KMS-11 (cell line): ENCODE data around the gene ARHGAP4.

Experiments used
- H2AFZ ChIP-seq: fragments of 200-600 bp; sonication (generic); 2 replicates; pipeline ENCODE4 v1.6.1; 2016; ENCODE audit warnings: antibody characterized with exemption, mixed run types, low read depth
- H3K27ac ChIP-seq: fragments of 200-600 bp; sonication (generic); 2 replicates; pipeline ENCODE4 v1.6.1; 2016; ENCODE audit warnings: mild to moderate bottlenecking, mixed run types
- H3K27me3 ChIP-seq: fragments of 200-600 bp; sonication (generic); 2 replicates; pipeline ENCODE4 v1.6.1; 2017; ENCODE audit warnings: mild to moderate bottlenecking, low read depth, mixed run types, moderate library complexity; ENCODE audit not compliant: insufficient read depth
- H3K36me3 ChIP-seq: fragments of 200-600 bp; sonication (generic); 2 replicates; pipeline ENCODE4 v1.6.1; 2017; ENCODE audit warnings: mild to moderate bottlenecking, mixed run types; ENCODE audit not compliant: insufficient read depth
- H3K4me1 ChIP-seq: fragments of 200-600 bp; sonication (generic); 2 replicates; pipeline ENCODE4 v1.6.1; 2016; ENCODE audit warnings: mild to moderate bottlenecking, low read depth, mixed run types; ENCODE audit not compliant: poor library complexity, severe bottlenecking
- H3K4me2 ChIP-seq: fragments of 200-600 bp; sonication (generic); 2 replicates; pipeline ENCODE4 v1.7.0; 2016; ENCODE audit warnings: mild to moderate bottlenecking, mixed run types
- H3K4me3 ChIP-seq: fragments of 200-600 bp; sonication (generic); IDR thresholded peaks from 2 replicates; pipeline ENCODE4 v1.6.1; 2017; ENCODE audit warnings: low read depth, low read length, mixed read lengths; ENCODE audit not compliant: insufficient read depth
- H3K79me2 ChIP-seq: fragments of 200-600 bp; sonication (generic); 2 replicates; pipeline ENCODE4 v1.6.1; 2016; ENCODE audit warnings: low read depth, mixed run types; ENCODE audit not compliant: insufficient read depth
- H3K9ac ChIP-seq: fragments of 200-600 bp; sonication (generic); 2 replicates; pipeline ENCODE4 v1.6.1; 2016; ENCODE audit warnings: mild to moderate bottlenecking, mixed run types
- H4K20me1 ChIP-seq: fragments of 200-600 bp; sonication (generic); 2 replicates; pipeline ENCODE4 v1.6.1; 2016; ENCODE audit warnings: mild to moderate bottlenecking, mixed run types; ENCODE audit not compliant: insufficient read depth
- CTCF ChIP-seq: fragments of 200-600 bp; sonication (generic); conservative IDR thresholded peaks from 2 replicates; pipeline ENCODE4 v1.6.1; 2017; ENCODE audit warnings: low read depth, mild to moderate bottlenecking, antibody characterized with exemption, low read length, moderate library complexity, mixed read lengths

The ARHGAP4 gene

GRCh38 chrX:153888344-153888743 is 37.7 kb downstream of the ARHGAP4 start:
- Histone ChIP-seq H3K4me2 (no peak overlapping the region), H3K4me1 (no peaks in the 10 kb centered on the region), H3K9ac (no peak overlapping the region)

GRCh38 chrX:153887385-153887784 is 38.7 kb downstream of the ARHGAP4 start:
- Histone ChIP-seq H3K4me1 (no peaks in the 10 kb centered on the region), H3K9ac (no peak overlapping the region), H2AFZ (no peak overlapping the region)

More at GRCh38 chrX:153888344-153888743, 37.7 kb downstream of the ARHGAP4 start:
- Histone ChIP-seq H4K20me1 (no peaks in the 10 kb centered on the region), H3K27me3 (peaks cover 20% of the 10 kb centered on the region; the same call in 1 of the 2 replicates), H3K4me3 (no peak overlapping the region), H3K79me2 (no peaks in the 10 kb centered on the region), H2AFZ (no peak overlapping the region), H3K36me3 (no peaks in the 10 kb centered on the region), H3K27ac (no peak overlapping the region)
- TF ChIP-seq CTCF, result no peak

GRCh38 chrX:153886915-153887314 is 39.1 kb downstream of the ARHGAP4 start:
- no peak overlapping the region for H3K4me2 ChIP-seq
- H3K27ac ChIP-seq, result no peak overlapping the region
- H3K4me1 ChIP-seq, result no peaks in the 10 kb centered on the region

More at GRCh38 chrX:153887385-153887784, 38.7 kb downstream of the ARHGAP4 start:
- Histone ChIP-seq H3K27ac (no peak overlapping the region), H3K36me3 (no peaks in the 10 kb centered on the region), H4K20me1 (no peaks in the 10 kb centered on the region), H3K27me3 (peaks cover 24% of the 10 kb centered on the region; the same call in 1 of the 2 replicates), H3K79me2 (no peaks in the 10 kb centered on the region), H3K4me2 (no peak overlapping the region), H3K4me3 (no peak overlapping the region)
- TF ChIP-seq CTCF, result no peak

GRCh38 chrX:153885968-153886903 is 39.8 kb downstream of the ARHGAP4 start, which contains the start of gene L1CAM:
Gene L1CAM (minus strand): TSS chrX:153886173. CDS start chrX:153875836, 10,337 bp downstream.
- H3K4me2 ChIP-seq, result no peak within 1 kb of the TSS; the same call in 1 of the 2 replicates
- TF ChIP-seq CTCF, result no peak
- no peak within 1 kb of the TSS for H3K4me3 ChIP-seq
- H3K4me1 ChIP-seq, result no peaks in the 10 kb centered on the region
- no peak within 1 kb of the TSS for H3K9ac ChIP-seq
- peaks cover 33% of the 10 kb centered on the region; the same call in 1 of the 2 replicates for H3K27me3 ChIP-seq
- no peaks in the 10 kb centered on the region for H3K36me3 ChIP-seq
- no peak within 1 kb of the TSS for H2AFZ ChIP-seq
- no peak within 1 kb of the TSS for H3K27ac ChIP-seq
- H3K79me2 ChIP-seq, result no peaks in the 10 kb centered on the region
- no peaks in the 10 kb centered on the region for H4K20me1 ChIP-seq

More at GRCh38 chrX:153886915-153887314, 39.1 kb downstream of the ARHGAP4 start:
- Histone ChIP-seq H3K79me2 (no peaks in the 10 kb centered on the region), H4K20me1 (no peaks in the 10 kb centered on the region), H3K36me3 (no peaks in the 10 kb centered on the region), H2AFZ (no peak overlapping the region), H3K4me3 (no peak overlapping the region), H3K9ac (no peak overlapping the region), H3K27me3 (peaks cover 27% of the 10 kb centered on the region; the same call in 1 of the 2 replicates)
- TF ChIP-seq CTCF, result no peak
